ENCODE measurements around the gene C11orf68.

- TF ChIP-seq CTCF (IDR thresholded peaks at IDR 0.05; ENCODE audit: low read length) (no peak), EZH2 (IDR thresholded peaks at IDR 0.05; ENCODE audit: borderline replicate concordance, low read length) (no peak)
Observed at GRCh38 chr11:65887723-65888162, 31.1 kb downstream of the C11orf68 start.

Measured in OCI-LY1 (cell line).